K562 (cell line): ENCODE data around the gene SIRPA. TPM values are rescaled to one million over a fixed set of nuclear protein-coding genes. Genes with fewer than 3 reads are reported as not detected.

Source experiments
- ATAC-seq: fragments of 200-7000 bp; cut with Tn5 transposase; 3 replicates; pipeline ENCODE4 v1.9.1; 2020; ENCODE audit warnings: moderate library complexity
- BruUV-seq: library from RNA; stranded (reverse); fragments of 400-500 nt; replicated peaks from 2 replicates; lab custom pipeline; 2021; lab: Mats Ljungman, UMichigan
- CTCF ChIA-PET: fragments of 300-600 bp; formaldehyde crosslinking; extraction: SDS; loops from one replicate; lab custom pipeline; 2021; ENCODE audit warnings: low intra/inter-chr PET ratio; lab: Yijun Ruan, JAX
- POLR2A ChIA-PET: fragments of 300-600, 350-650 bp; sonication (Branson Sonifier 250); formaldehyde crosslinking; extraction: SDS; loops from one replicate; lab custom pipeline; 2021; ENCODE audit warnings: antibody characterized with exemption, inconsistent platforms; lab: Yijun Ruan, JAX
- DNase-seq, 4 experiments: peaks; one replicate each; pipeline versions ENCODE4 v3.0.0 to v3.0.0-alpha.2; 2011 to 2018; ENCODE audit warnings: low spot score in 3 of 4, mixed read lengths in 3 of 4; ENCODE audit errors: extremely low read depth in 1 of 4
- FAIRE-seq: peaks from 2 replicates; lab custom pipeline; 2011; peaks lifted over from hg19 to GRCh38; lab: Jason Lieb, UNC
- H2AFZ ChIP-seq: 2 replicates; pipeline ENCODE4 v1.6.0; 2011; ENCODE audit warnings: low read depth, low read length, control low read depth, inconsistent platforms
- H3K27ac ChIP-seq: fragments of 200-600 bp; 3 replicates; pipeline ENCODE4 v1.8.0; 2011; ENCODE audit warnings: low read depth, mild to moderate bottlenecking, control low read depth, inconsistent platforms, low read length, moderate library complexity, mixed read lengths; ENCODE audit errors: extremely low read depth
- H3K27me3 ChIP-seq, 2 experiments: fragments of 300-600 bp in 1 of 2; 2 replicates in 1 of 2; 3 replicates in 1 of 2; pipeline versions ENCODE4 v1.6.0 to v1.8.0; 2011; ENCODE audit warnings: inconsistent platforms in 2 of 2, low read length in 2 of 2, mild to moderate bottlenecking in 1 of 2, mixed read lengths in 1 of 2, moderate library complexity in 1 of 2; ENCODE audit not compliant: control insufficient read depth in 2 of 2, insufficient read depth in 2 of 2
- H3K36me3 ChIP-seq: fragments of 300-600 bp; 3 replicates; pipeline ENCODE4 v1.8.0; 2011; ENCODE audit warnings: mild to moderate bottlenecking, low read length, inconsistent platforms; ENCODE audit not compliant: control insufficient read depth, insufficient read depth
- H3K4me1 ChIP-seq, 2 experiments: fragments of 200-600 bp in 1 of 2; replicated peaks in 1 of 2; 2 replicates in 1 of 2; 3 replicates in 1 of 2; pipeline versions ENCODE4 v1.5.1 to v1.8.0; 2011; ENCODE audit warnings: inconsistent platforms in 2 of 2, low read length in 2 of 2, mild to moderate bottlenecking in 1 of 2, mixed read lengths in 1 of 2, moderate library complexity in 1 of 2; ENCODE audit not compliant: control insufficient read depth in 2 of 2, insufficient read depth in 2 of 2
- H3K4me2 ChIP-seq: 2 replicates; pipeline ENCODE4 v1.6.1; 2011; ENCODE audit warnings: low read length, control low read depth, inconsistent platforms, mixed read lengths; ENCODE audit not compliant: insufficient read depth
- H3K4me3 ChIP-seq: fragments of 200-600 bp; sonication (generic), shearing (Covaris generic); 2 replicates; pipeline ENCODE4 v1.5.1; 2016; ENCODE audit warnings: control low read depth, inconsistent platforms
- H3K79me2 ChIP-seq: fragments of 200-600 bp; 3 replicates; pipeline ENCODE4 v1.8.0; 2011; ENCODE audit warnings: low read length, inconsistent platforms; ENCODE audit not compliant: control insufficient read depth, insufficient read depth
- H3K9ac ChIP-seq, 2 experiments: 2 replicates each; pipeline versions ENCODE4 v1.6.0 to v1.6.1; 2011; ENCODE audit warnings: low read depth in 2 of 2, low read length in 2 of 2, control low read depth in 1 of 2, inconsistent platforms in 1 of 2, mild to moderate bottlenecking in 1 of 2, mixed read lengths in 1 of 2; ENCODE audit not compliant: insufficient read depth in 1 of 2
- H3K9me1 ChIP-seq: one replicate; pipeline ENCODE4 v1.6.0; 2011; ENCODE audit warnings: inconsistent platforms, mild to moderate bottlenecking, low read length, moderate library complexity; ENCODE audit not compliant: control insufficient read depth, insufficient read depth
- H3K9me3 ChIP-seq: replicated peaks from 2 replicates; pipeline ENCODE4 v1.5.1; 2011; ENCODE audit warnings: low read depth, low read length, inconsistent platforms; ENCODE audit not compliant: control insufficient read depth, insufficient read depth
- H4K20me1 ChIP-seq: replicated peaks from 2 replicates; pipeline ENCODE4 v1.6.1; 2011; ENCODE audit warnings: low read length, inconsistent platforms, mixed read lengths; ENCODE audit not compliant: control insufficient read depth, insufficient read depth
- CREBBP ChIP-seq: IDR thresholded peaks from one replicate; pipeline ENCODE4 v1.6.1; 2012; ENCODE audit warnings: low read depth, mild to moderate bottlenecking, control low read depth, inconsistent platforms, low read length
- PHF20 ChIP-seq: fragments of 450-650 bp; IDR thresholded peaks from 2 replicates; pipeline ENCODE4 v1.6.1; 2018; ENCODE audit not compliant: partially characterized antibody
- POU5F1 ChIP-seq: fragments of 150-350 bp; IDR thresholded peaks from 2 replicates; pipeline ENCODE4 v1.6.1; 2014; ENCODE audit warnings: borderline replicate concordance, low read length, low read depth, mild to moderate bottlenecking; ENCODE audit not compliant: partially characterized antibody
- RBM22 ChIP-seq: fragments of 200-400 bp; formaldehyde crosslinking; IDR thresholded peaks from 2 replicates; pipeline ENCODE4 v1.6.1; 2018; ENCODE audit warnings: low read length, low read depth; ENCODE audit not compliant: poor library complexity, severe bottlenecking
- SMAD3 ChIP-seq: fragments of 450-650 bp; formaldehyde crosslinking; conservative IDR thresholded peaks from 2 replicates; pipeline ENCODE4 v1.4.0; 2020; ENCODE audit warnings: mild to moderate bottlenecking
- TCF7L2 ChIP-seq: fragments of 150-350 bp; IDR thresholded peaks from 2 replicates; pipeline ENCODE4 v1.6.1; 2016; ENCODE audit warnings: low read depth, mild to moderate bottlenecking, low read length, moderate library complexity
- ZNF239 ChIP-seq: fragments of 250-450 bp; sonication (Bioruptor Pico); IDR thresholded peaks from 2 replicates; pipeline ENCODE4 v1.4.0; 2020; ENCODE audit warnings: mild to moderate bottlenecking
- WGBS: fragments of 100-300 bp; shearing (Covaris generic); methylation state at CpG from one replicate; pipeline ENCODE4 v1.1.6; 2016; ENCODE audit warnings: low coverage, mixed read lengths; ENCODE audit not compliant: insufficient coverage; ENCODE audit errors: missing lambda C conversion rate; 5-methylcytosine and 5-hydroxymethylcytosine counted together
- in situ Hi-C: fragments of 300-500 bp; cut with MboI; formaldehyde crosslinking; loops from 4 replicates; pipeline ENCODE4 v1.15.0; 2018; ENCODE audit warnings: inconsistent platforms, mixed read lengths
- intact Hi-C: fragments of 100-400 bp; cut with micrococcal nuclease; formaldehyde crosslinking; loops from 2 replicates; pipeline ENCODE4 v1.14.2; 2022
- polyA plus RNA-seq, 8 experiments: library from polyadenylated mRNA; depleted of rRNA in 4 of 8; stranded (reverse) in 5 of 8; unstranded in 3 of 8; fragments of >200 nt; fragmentation: Nextera tagmentation in 2 of 8; fragmentation: Illumina TruSeq in 1 of 8; extraction: Ambion mirVana in 2 of 8; extraction: Trizol in 1 of 8; gene quantifications; 2 replicates each; pipeline versions ENCODE4 v1.2.1 to v1.2.3, GENCODE V29; 2011 to 2014; ENCODE audit warnings: inconsistent platforms in 1 of 8, missing spikeins in 1 of 8
- total RNA-seq, 7 experiments: library from RNA; depleted of rRNA in 6 of 7; stranded (reverse); fragments of >200 nt in 6 of 7; fragmentation: Illumina TruSeq in 2 of 7; extraction: Trizol in 2 of 7; gene quantifications; 2 replicates each; pipeline versions ENCODE4 v1.2.1 to v1.2.3, GENCODE V29; 2011 to 2021; ENCODE audit warnings: low replicate concordance in 1 of 7
- TF ChIP-seq, protein P1 (sequence below): sonication (generic); formaldehyde crosslinking; IDR thresholded peaks from 2 replicates; pipeline ENCODE4 v1.8.0; 2022; ENCODE audit warnings: mild to moderate bottlenecking, low read depth, missing genetic modification reagents
- TF ChIP-seq, protein P2 (sequence below), 2 experiments: fragments of 250-450 bp in 1 of 2; fragments of 450-650 bp in 1 of 2; sonication (Bioruptor Pico) in 1 of 2; IDR thresholded peaks; 2 replicates each; pipeline versions ENCODE4 v1.6.1 to v1.8.0; 2016 to 2021; ENCODE audit warnings: mild to moderate bottlenecking in 2 of 2, moderate library complexity in 2 of 2, missing compliant biosample characterization in 1 of 2, missing genetic modification characterization in 1 of 2
- TF ChIP-seq, protein P3 (sequence below), 2 experiments: fragments of 450-650 bp; formaldehyde crosslinking in 1 of 2; IDR thresholded peaks; 2 replicates each; pipeline versions ENCODE4 v1.4.0 to v1.6.1; 2014 to 2020; ENCODE audit warnings: mild to moderate bottlenecking in 2 of 2, borderline replicate concordance in 1 of 2, low read depth in 1 of 2

The SIRPA gene
- total and polyA plus RNA-seq, 9 of the 15 experiments (the other 6 are each of a cell fraction or from before 2014, with no cell fraction given): 0.01 to 0.40 (median 0.11) TPM; not detected in 2

DNA sequence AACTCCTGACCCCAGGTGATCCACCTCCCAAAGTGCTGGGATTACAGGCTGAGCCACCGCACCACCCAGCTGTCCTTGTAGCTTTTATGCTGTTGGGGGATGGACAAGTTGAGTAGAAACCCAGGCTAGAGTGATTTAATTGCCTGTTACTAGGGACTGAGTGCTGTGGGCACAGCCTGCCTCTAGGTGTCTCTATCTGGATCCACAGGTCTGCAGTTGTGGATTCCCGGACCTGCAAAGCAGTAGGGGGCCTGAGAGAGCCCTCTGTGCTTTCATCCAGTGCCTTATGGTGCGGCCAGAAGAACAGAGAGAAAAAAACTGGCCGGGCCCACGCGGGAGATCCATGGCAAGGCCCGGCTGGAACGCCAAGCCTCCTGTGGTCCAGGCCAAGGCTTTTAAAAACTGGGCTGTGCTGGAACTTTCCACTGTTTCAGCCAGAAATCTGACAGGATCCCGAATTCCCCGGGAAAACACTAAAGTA lies 5.2 kb downstream of the SIRPA start:
- Histone ChIP-seq H3K9ac (no peak overlapping the region), H3K4me3 (no peak overlapping the region), H3K27me3 (peaks cover 7 to 61% of the 10 kb centered on the region in 2 experiments; a peak in 4 of 5 replicates), H3K27ac (no peak overlapping the region), H3K4me2 (no peak overlapping the region), H3K4me1 (peaks cover 0 to 2% of the 10 kb centered on the region in 2 experiments; a peak in 2 of 5 replicates), H2AFZ (no peak overlapping the region), H3K9me1 (no peaks in the 10 kb centered on the region), H4K20me1 (no peaks in the 10 kb centered on the region), H3K79me2 (no peaks in the 10 kb centered on the region), H3K36me3 (no peaks in the 10 kb centered on the region), H3K9me3 (no peaks in the 10 kb centered on the region)
- in situ Hi-C loops: no loop called here
- 7% methylated on average over 9 of the region's 10 CpGs for WGBS
- no TSS peak for BruUV-seq
- intact Hi-C loops: no loop called here
- ATAC-seq: peak; percentile 95
- DNase-seq: peak; percentile 36 to 60 (median 42)
- FAIRE-seq: peak; percentile 85
- ChIA-PET CTCF (no interaction called here), POLR2A (no interaction called here)
- TF ChIP-seq TCF7L2 (no peak), SMAD3 (CRISPR knock-in tag) (no peak), PHF20 (no peak), CREBBP (no peak), POU5F1 (no peak), ZNF239 (CRISPR knock-in tag) (no peak), RBM22 (no peak)
- TF ChIP-seq, protein P1, sequence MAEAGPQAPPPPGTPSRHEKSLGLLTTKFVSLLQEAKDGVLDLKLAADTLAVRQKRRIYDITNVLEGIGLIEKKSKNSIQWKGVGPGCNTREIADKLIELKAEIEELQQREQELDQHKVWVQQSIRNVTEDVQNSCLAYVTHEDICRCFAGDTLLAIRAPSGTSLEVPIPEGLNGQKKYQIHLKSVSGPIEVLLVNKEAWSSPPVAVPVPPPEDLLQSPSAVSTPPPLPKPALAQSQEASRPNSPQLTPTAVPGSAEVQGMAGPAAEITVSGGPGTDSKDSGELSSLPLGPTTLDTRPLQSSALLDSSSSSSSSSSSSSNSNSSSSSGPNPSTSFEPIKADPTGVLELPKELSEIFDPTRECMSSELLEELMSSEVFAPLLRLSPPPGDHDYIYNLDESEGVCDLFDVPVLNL (CRISPR knock-in tag): no peak
- TF ChIP-seq, protein P2, sequence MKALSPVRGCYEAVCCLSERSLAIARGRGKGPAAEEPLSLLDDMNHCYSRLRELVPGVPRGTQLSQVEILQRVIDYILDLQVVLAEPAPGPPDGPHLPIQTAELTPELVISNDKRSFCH (CRISPR knock-in tag; IDR thresholded peaks at IDR 0.05): no peak
- TF ChIP-seq, protein P2 (tag; IDR thresholded peaks at IDR 0.05): no peak
- TF ChIP-seq, protein P3, sequence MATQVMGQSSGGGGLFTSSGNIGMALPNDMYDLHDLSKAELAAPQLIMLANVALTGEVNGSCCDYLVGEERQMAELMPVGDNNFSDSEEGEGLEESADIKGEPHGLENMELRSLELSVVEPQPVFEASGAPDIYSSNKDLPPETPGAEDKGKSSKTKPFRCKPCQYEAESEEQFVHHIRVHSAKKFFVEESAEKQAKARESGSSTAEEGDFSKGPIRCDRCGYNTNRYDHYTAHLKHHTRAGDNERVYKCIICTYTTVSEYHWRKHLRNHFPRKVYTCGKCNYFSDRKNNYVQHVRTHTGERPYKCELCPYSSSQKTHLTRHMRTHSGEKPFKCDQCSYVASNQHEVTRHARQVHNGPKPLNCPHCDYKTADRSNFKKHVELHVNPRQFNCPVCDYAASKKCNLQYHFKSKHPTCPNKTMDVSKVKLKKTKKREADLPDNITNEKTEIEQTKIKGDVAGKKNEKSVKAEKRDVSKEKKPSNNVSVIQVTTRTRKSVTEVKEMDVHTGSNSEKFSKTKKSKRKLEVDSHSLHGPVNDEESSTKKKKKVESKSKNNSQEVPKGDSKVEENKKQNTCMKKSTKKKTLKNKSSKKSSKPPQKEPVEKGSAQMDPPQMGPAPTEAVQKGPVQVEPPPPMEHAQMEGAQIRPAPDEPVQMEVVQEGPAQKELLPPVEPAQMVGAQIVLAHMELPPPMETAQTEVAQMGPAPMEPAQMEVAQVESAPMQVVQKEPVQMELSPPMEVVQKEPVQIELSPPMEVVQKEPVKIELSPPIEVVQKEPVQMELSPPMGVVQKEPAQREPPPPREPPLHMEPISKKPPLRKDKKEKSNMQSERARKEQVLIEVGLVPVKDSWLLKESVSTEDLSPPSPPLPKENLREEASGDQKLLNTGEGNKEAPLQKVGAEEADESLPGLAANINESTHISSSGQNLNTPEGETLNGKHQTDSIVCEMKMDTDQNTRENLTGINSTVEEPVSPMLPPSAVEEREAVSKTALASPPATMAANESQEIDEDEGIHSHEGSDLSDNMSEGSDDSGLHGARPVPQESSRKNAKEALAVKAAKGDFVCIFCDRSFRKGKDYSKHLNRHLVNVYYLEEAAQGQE (IDR thresholded peaks at IDR 0.05; ENCODE audit: borderline replicate concordance): no peak
- TF ChIP-seq, protein P3 (CRISPR knock-in tag; IDR thresholded peaks at IDR 0.05; ENCODE audit: low read depth): no peak
